GM12878 (cell line): ENCODE data around the gene NFYC. TPM values are rescaled to one million over a fixed set of nuclear protein-coding genes. Genes with fewer than 3 reads are reported as not detected.

Experiments
- ATAC-seq: fragments of 200-7000 bp; cut with Tn5 transposase; 3 replicates; pipeline ENCODE4 v1.9.1; 2020; ENCODE audit warnings: mild to moderate bottlenecking, moderate library complexity
- BruUV-seq: library from RNA; stranded (reverse); fragments of 400-500 nt; replicated peaks from 2 replicates; lab custom pipeline; 2021; lab: Mats Ljungman, UMichigan
- CTCF ChIA-PET: fragments of 300-600 bp; sonication (Branson Sonifier 250); formaldehyde crosslinking; extraction: SDS; loops from one replicate; lab custom pipeline; 2021; ENCODE audit warnings: inconsistent platforms; lab: Yijun Ruan, JAX
- POLR2A ChIA-PET: fragments of 350-600 bp; formaldehyde crosslinking; extraction: SDS; loops from one replicate; lab custom pipeline; 2021; ENCODE audit warnings: inconsistent platforms; lab: Charles Lee
- RAD21 ChIA-PET: fragments of 300-600 bp; sonication (Branson Sonifier 250); formaldehyde crosslinking; loops from one replicate; lab custom pipeline; 2023; ENCODE audit warnings: antibody characterized with exemption; ENCODE audit not compliant: unreplicated experiment; lab: Charles Lee
- SMC1A ChIA-PET: fragments of 300-600 bp; sonication (Branson Sonifier 250); formaldehyde crosslinking; loops from one replicate; lab custom pipeline; 2023; ENCODE audit not compliant: unreplicated experiment, uncharacterized antibody; lab: Charles Lee
- DNase-seq: peaks from one replicate; pipeline ENCODE4 v3.0.0-alpha.2; 2011; ENCODE audit warnings: low read depth, low spot score
- FAIRE-seq: peaks from 3 replicates; lab custom pipeline; 2011; peaks lifted over from hg19 to GRCh38; lab: Jason Lieb, UNC
- H2AFZ ChIP-seq: 2 replicates; pipeline ENCODE4 v1.6.0; 2011; ENCODE audit warnings: low read depth, low read length, control low read depth; ENCODE audit not compliant: control insufficient read depth
- H3K27ac ChIP-seq: 2 replicates; pipeline ENCODE4 v1.5.1; 2011; ENCODE audit warnings: control low read depth; ENCODE audit not compliant: control insufficient read depth, insufficient read depth
- H3K27me3 ChIP-seq, 2 experiments: replicated peaks in 1 of 2; 2 replicates each; pipeline versions ENCODE4 v1.6.0 to v1.6.1; 2011; ENCODE audit warnings: low read length in 1 of 2; ENCODE audit not compliant: control insufficient read depth in 2 of 2, insufficient read depth in 2 of 2
- H3K36me3 ChIP-seq, 2 experiments: 2 replicates each; pipeline ENCODE4 v1.5.1; 2011; ENCODE audit warnings: low read length in 1 of 2; ENCODE audit not compliant: control insufficient read depth in 2 of 2, insufficient read depth in 2 of 2
- H3K4me1 ChIP-seq: 2 replicates; pipeline ENCODE4 v1.6.1; 2011; ENCODE audit warnings: mild to moderate bottlenecking, low read length, moderate library complexity, mixed read lengths; ENCODE audit not compliant: control insufficient read depth, insufficient read depth
- H3K4me2 ChIP-seq: 2 replicates; pipeline ENCODE4 v1.6.0; 2011; ENCODE audit warnings: control low read depth; ENCODE audit not compliant: control insufficient read depth, insufficient read depth
- H3K4me3 ChIP-seq: fragments of 200-600 bp; sonication (generic); 2 replicates; pipeline ENCODE4 v1.5.1; 2016
- H3K79me2 ChIP-seq: 2 replicates; pipeline ENCODE4 v1.6.0; 2011; ENCODE audit warnings: low read length; ENCODE audit not compliant: control insufficient read depth, insufficient read depth
- H3K9ac ChIP-seq: 2 replicates; pipeline ENCODE4 v1.8.0; 2011; ENCODE audit warnings: low read length, control low read depth, mixed read lengths; ENCODE audit not compliant: control insufficient read depth, insufficient read depth
- H3K9me3 ChIP-seq: replicated peaks from 3 replicates; pipeline ENCODE4 v1.5.1; 2011; ENCODE audit warnings: mild to moderate bottlenecking, low read length; ENCODE audit not compliant: control insufficient read depth, insufficient read depth
- H4K20me1 ChIP-seq: 2 replicates; pipeline ENCODE4 v1.6.0; 2011; ENCODE audit not compliant: control insufficient read depth, insufficient read depth
- BHLHE40 ChIP-seq, 2 experiments: fragments of 450-650 bp in 1 of 2; IDR thresholded peaks; 2 replicates each; pipeline ENCODE4 v1.6.1; 2011 to 2017; ENCODE audit warnings: low read depth in 2 of 2, borderline replicate concordance in 1 of 2, improper control_type of control experiment in 1 of 2, low read length in 1 of 2, mild to moderate bottlenecking in 1 of 2
- CREM ChIP-seq: IDR thresholded peaks from 2 replicates; pipeline ENCODE4 v1.6.1; 2014; ENCODE audit warnings: antibody characterized with exemption, low read depth
- HDAC6 ChIP-seq: fragments of 200-600 bp; sonication (generic); IDR thresholded peaks from one replicate; pipeline ENCODE4 v1.8.0; 2017; ENCODE audit warnings: antibody characterized with exemption; ENCODE audit not compliant: unreplicated experiment
- NFYB ChIP-seq: IDR thresholded peaks from 2 replicates; pipeline ENCODE4 v1.6.1; 2011; ENCODE audit warnings: low read depth, mild to moderate bottlenecking, low read length, improper control_type of control experiment, moderate library complexity; ENCODE audit not compliant: insufficient read depth
- POLR2AphosphoS2 ChIP-seq: IDR thresholded peaks from 2 replicates; pipeline ENCODE4 v1.6.1; 2011; ENCODE audit warnings: low read depth, mild to moderate bottlenecking, low read length, improper control_type of control experiment, moderate library complexity
- RFX5 ChIP-seq: IDR thresholded peaks from 2 replicates; pipeline ENCODE4 v1.6.1; 2011; ENCODE audit warnings: low read depth, low read length, improper control_type of control experiment
- SREBF1 ChIP-seq: IDR thresholded peaks from 2 replicates; pipeline ENCODE4 v1.6.1; 2012; ENCODE audit warnings: mild to moderate bottlenecking, low read length
- TAF1 ChIP-seq: IDR thresholded peaks from 2 replicates; pipeline ENCODE4 v1.6.1; 2011; ENCODE audit warnings: mild to moderate bottlenecking, low read depth, low read length, borderline replicate concordance
- TCF7 ChIP-seq: IDR thresholded peaks from 2 replicates; pipeline ENCODE4 v1.6.1; 2014; ENCODE audit warnings: antibody characterized with exemption, borderline replicate concordance
- ZNF24 ChIP-seq: fragments of 450-650 bp; IDR thresholded peaks from 2 replicates; pipeline ENCODE4 v1.6.1; 2017; ENCODE audit warnings: antibody characterized with exemption, mild to moderate bottlenecking
- ZNF622 ChIP-seq: fragments of 450-650 bp; IDR thresholded peaks from 2 replicates; pipeline ENCODE4 v1.6.1; 2017; ENCODE audit warnings: mild to moderate bottlenecking, inconsistent platforms
- ZZZ3 ChIP-seq: IDR thresholded peaks from 2 replicates; pipeline ENCODE4 v1.6.1; 2011; ENCODE audit warnings: low read depth; ENCODE audit not compliant: control insufficient read depth, insufficient read length
- WGBS: methylation state at CpG from one replicate; pipeline ENCODE4 v1.1.6; 2016; ENCODE audit warnings: low lambda C conversion rate; ENCODE audit not compliant: insufficient replicate concordance, insufficient coverage; ENCODE audit errors: missing lambda C conversion rate; 5-methylcytosine and 5-hydroxymethylcytosine counted together
- in situ Hi-C: fragments of 300-500 bp; cut with MboI; formaldehyde crosslinking; loops from 9 replicates; pipeline ENCODE4 v1.14.3; 2018; ENCODE audit warnings: mixed read lengths
- intact Hi-C: fragments of 100-400 bp; cut with micrococcal nuclease; formaldehyde crosslinking; loops from one replicate; pipeline ENCODE4 v1.14.2; 2022; ENCODE audit not compliant: unreplicated experiment
- polyA plus RNA-seq, 11 experiments: library from polyadenylated mRNA; depleted of rRNA in 4 of 11; unstranded in 6 of 11; stranded (reverse) in 5 of 11; fragments of >200 nt; fragmentation: Nextera tagmentation in 4 of 11; fragmentation: Illumina TruSeq in 1 of 11; extraction: Ambion mirVana in 4 of 11; extraction: Trizol in 1 of 11; gene quantifications; 1 replicate in 1 of 11; 2 replicates in 10 of 11; pipeline versions ENCODE4 v1.2.1 to v1.2.3, GENCODE V29; 2011 to 2016; ENCODE audit warnings: inconsistent platforms in 2 of 11, missing spikeins in 2 of 11, low read depth in 1 of 11
- total RNA-seq, 4 experiments: library from RNA; depleted of rRNA in 3 of 4; stranded (reverse); fragments of >200 nt in 3 of 4; fragmentation: Illumina TruSeq in 1 of 4; extraction: Trizol in 1 of 4; gene quantifications; 2 replicates each; pipeline versions ENCODE4 v1.2.1 to v1.2.3, GENCODE V29; 2013 to 2021
- TF ChIP-seq, protein P1 (sequence below): IDR thresholded peaks from 2 replicates; pipeline ENCODE4 v1.6.1; 2012; ENCODE audit warnings: low read length, inconsistent platforms
- TF ChIP-seq, protein P2 (sequence below): fragments of 450-650 bp; IDR thresholded peaks from 2 replicates; pipeline ENCODE4 v1.6.1; 2014; ENCODE audit warnings: mild to moderate bottlenecking

Gene NFYC
- total and polyA plus RNA-seq, 10 of the 15 experiments (the other 5 are each of a cell fraction or from before 2014, with no cell fraction given) = 4.3 to 84.2 (median 58.3) TPM

DNA sequence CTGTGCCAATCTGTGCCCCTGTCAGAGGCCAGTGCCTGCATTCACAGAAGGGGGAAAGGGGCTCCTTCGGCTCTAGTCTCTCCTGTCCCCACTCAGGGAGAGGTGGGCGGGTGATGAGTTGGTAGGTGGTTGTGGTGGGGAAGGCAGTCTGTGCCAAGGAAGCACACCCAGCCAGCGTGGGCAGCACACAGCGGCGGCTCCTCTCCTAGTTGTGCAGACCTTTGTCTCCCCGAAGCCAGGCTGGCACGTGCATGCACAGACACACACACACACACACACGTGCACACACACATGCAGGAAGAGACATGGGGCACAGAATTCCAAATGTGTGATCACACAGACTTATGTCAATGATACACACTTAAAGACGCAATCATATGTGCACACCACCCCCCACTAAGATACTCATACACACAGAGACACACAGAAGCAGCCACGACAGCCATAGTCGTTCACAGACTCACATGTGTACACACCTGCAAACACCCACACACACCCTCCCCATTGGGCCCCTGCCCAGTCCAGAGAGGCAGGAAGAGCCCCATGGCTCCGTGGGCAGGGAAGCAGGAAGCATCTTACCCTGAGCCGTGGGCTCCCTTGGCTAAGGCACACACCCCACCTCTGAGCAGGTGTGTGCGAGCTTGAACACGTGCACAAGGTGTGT is 42.4 kb upstream of the NFYC start:
- BruUV-seq = no TSS peak
- Histone ChIP-seq H2AFZ (no peak overlapping the region), H3K4me3 (no peak overlapping the region), H3K9ac (no peak overlapping the region), H4K20me1 (no peaks in the 10 kb centered on the region), H3K27ac (no peak overlapping the region), H3K27me3 (no peaks in the 10 kb centered on the region), H3K9me3 (no peaks in the 10 kb centered on the region), H3K4me2 (no peak overlapping the region), H3K4me1 (no peaks in the 10 kb centered on the region), H3K36me3 (no peaks in the 10 kb centered on the region), H3K79me2 (no peaks in the 10 kb centered on the region)
- SMC1A ChIA-PET = interaction anchor here (1.4 kb wide), 1 partner anchor 22 kb away, joined by 3 read pairs; no protein-coding TSS in a partner anchor
- RAD21 ChIA-PET = interaction anchor here (1.2 kb wide), 1 partner anchor 24 kb away, joined by 3 read pairs; no protein-coding TSS in a partner anchor
- no peak for ATAC-seq
- CTCF ChIA-PET = interaction anchor here (1.4 to 2.2 kb wide), 3 partner anchors 14 to 40 kb away, joined by 4 to 10 read pairs (median 5); no protein-coding TSS in a partner anchor
- intact Hi-C loops (no loop called here), in situ Hi-C loops (no loop called here)
- 37% methylated on average over 15 of the region's 15 CpGs for WGBS
- POLR2A ChIA-PET = no interaction called here
- TF ChIP-seq BHLHE40 (IDR thresholded peaks at IDR 0.05; ENCODE audit: borderline replicate concordance in 1 of 2, low read depth in 2 of 2, low read length in 1 of 2) (peak in 1 of 2 experiments; percentile 53; a peak in 2 of 4 replicates), ZNF24 (no peak), HDAC6 (no peak)
- FAIRE-seq = no peak
- no peak for DNase-seq

DNA sequence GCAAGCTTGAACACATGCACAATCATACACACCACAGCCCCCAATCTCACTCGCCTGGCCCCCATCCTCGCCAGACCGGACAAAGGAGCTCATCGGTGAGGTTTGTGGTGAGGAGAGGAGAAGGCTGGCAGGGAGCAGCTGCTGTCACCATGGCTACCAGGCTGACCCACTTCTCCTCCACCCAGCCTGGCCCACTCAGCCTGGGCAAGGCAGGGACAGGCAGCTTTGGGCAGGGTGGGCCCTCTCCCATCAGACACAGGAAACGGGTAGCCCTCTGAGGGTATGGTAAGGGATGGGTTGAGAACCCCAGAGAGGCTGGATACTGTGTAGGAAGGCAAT is 41.9 kb upstream of the NFYC start:
- no peaks in the 10 kb centered on the region for H4K20me1 ChIP-seq
- 12% methylated on average over 5 of the region's 5 CpGs for WGBS
- POLR2A ChIA-PET = no interaction called here
- H2AFZ ChIP-seq = no peak overlapping the region
- no peaks in the 10 kb centered on the region for H3K4me1 ChIP-seq
- DNase-seq = no peak
- H3K79me2 ChIP-seq = no peaks in the 10 kb centered on the region
- no peak overlapping the region for H3K9ac ChIP-seq
- in situ Hi-C loops = no loop called here
- ATAC-seq = no peak; the same call in 2 of the 3 replicates
- no peaks in the 10 kb centered on the region for H3K9me3 ChIP-seq
- FAIRE-seq = no peak
- no TSS peak for BruUV-seq
- CTCF ChIA-PET = interaction anchor here (0.6 to 1.9 kb wide), 4 partner anchors 19 to 115 kb away, joined by 3 to 5 read pairs (median 4); no protein-coding TSS in a partner anchor
- no peak overlapping the region for H3K4me2 ChIP-seq
- RAD21 ChIA-PET = interaction anchor here (1.2 kb wide), 1 partner anchor 24 kb away, joined by 3 read pairs; no protein-coding TSS in a partner anchor
- no peaks in the 10 kb centered on the region for H3K27me3 ChIP-seq
- SMC1A ChIA-PET = interaction anchor here (1.4 kb wide), 1 partner anchor 23 kb away, joined by 3 read pairs; no protein-coding TSS in a partner anchor
- H3K4me3 ChIP-seq = no peak overlapping the region
- intact Hi-C loops = no loop called here
- no peaks in the 10 kb centered on the region for H3K36me3 ChIP-seq
- no peak overlapping the region for H3K27ac ChIP-seq
- TF ChIP-seq SREBF1 = no peak
- TF ChIP-seq TAF1 = no peak
- no peak for TF ChIP-seq RFX5
- TF ChIP-seq, protein P1, sequence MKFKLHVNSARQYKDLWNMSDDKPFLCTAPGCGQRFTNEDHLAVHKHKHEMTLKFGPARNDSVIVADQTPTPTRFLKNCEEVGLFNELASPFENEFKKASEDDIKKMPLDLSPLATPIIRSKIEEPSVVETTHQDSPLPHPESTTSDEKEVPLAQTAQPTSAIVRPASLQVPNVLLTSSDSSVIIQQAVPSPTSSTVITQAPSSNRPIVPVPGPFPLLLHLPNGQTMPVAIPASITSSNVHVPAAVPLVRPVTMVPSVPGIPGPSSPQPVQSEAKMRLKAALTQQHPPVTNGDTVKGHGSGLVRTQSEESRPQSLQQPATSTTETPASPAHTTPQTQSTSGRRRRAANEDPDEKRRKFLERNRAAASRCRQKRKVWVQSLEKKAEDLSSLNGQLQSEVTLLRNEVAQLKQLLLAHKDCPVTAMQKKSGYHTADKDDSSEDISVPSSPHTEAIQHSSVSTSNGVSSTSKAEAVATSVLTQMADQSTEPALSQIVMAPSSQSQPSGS = no peak
- no peak for TF ChIP-seq ZNF622
- TF ChIP-seq POLR2AphosphoS2 = no peak
- TF ChIP-seq, protein P2, sequence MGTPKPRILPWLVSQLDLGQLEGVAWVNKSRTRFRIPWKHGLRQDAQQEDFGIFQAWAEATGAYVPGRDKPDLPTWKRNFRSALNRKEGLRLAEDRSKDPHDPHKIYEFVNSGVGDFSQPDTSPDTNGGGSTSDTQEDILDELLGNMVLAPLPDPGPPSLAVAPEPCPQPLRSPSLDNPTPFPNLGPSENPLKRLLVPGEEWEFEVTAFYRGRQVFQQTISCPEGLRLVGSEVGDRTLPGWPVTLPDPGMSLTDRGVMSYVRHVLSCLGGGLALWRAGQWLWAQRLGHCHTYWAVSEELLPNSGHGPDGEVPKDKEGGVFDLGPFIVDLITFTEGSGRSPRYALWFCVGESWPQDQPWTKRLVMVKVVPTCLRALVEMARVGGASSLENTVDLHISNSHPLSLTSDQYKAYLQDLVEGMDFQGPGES = no peak
- no peak for TF ChIP-seq CREM
- TF ChIP-seq TCF7 = no peak
- no peak for TF ChIP-seq NFYB
- TF ChIP-seq ZNF24 = no peak
- no peak for TF ChIP-seq ZZZ3
